Keratinocyte (primary cell): Measurements from ENCODE around the gene ARID3A. TPM values are rescaled to one million over a fixed set of nuclear protein-coding genes. Genes with fewer than 3 reads are reported as not detected.

Experiments
- DNase-seq: peaks from one replicate; pipeline ENCODE4 v3.0.0-alpha.2; 2011; ENCODE audit warnings: low read depth, missing footprints, low spot score
- FAIRE-seq: peaks from 2 replicates; lab custom pipeline; 2011; peaks lifted over from hg19 to GRCh38; lab: Jason Lieb, UNC
- H2AFZ ChIP-seq: 2 replicates; pipeline ENCODE4 v1.6.0; 2012; ENCODE audit warnings: low read length, control low read depth, inconsistent platforms; ENCODE audit not compliant: control insufficient read depth
- H3K27ac ChIP-seq: 2 replicates; pipeline ENCODE4 v1.5.1; 2011; ENCODE audit warnings: low read length; ENCODE audit not compliant: control insufficient read depth, insufficient read depth
- H3K27me3 ChIP-seq: 3 replicates; pipeline ENCODE4 v1.6.0; 2011; ENCODE audit warnings: low read length; ENCODE audit not compliant: control insufficient read depth, insufficient read depth; ENCODE audit errors: extremely low read depth
- H3K36me3 ChIP-seq, 2 experiments: 2 replicates in 1 of 2; 3 replicates in 1 of 2; pipeline ENCODE4 v1.5.1; 2011; ENCODE audit warnings: low read length in 2 of 2, mild to moderate bottlenecking in 1 of 2; ENCODE audit not compliant: control insufficient read depth in 2 of 2, insufficient read depth in 2 of 2; ENCODE audit errors: extremely low read depth in 1 of 2
- H3K4me1 ChIP-seq: 3 replicates; pipeline ENCODE4 v1.5.1; 2011; ENCODE audit warnings: low read length; ENCODE audit not compliant: control insufficient read depth, insufficient read depth; ENCODE audit errors: extremely low read depth
- H3K4me2 ChIP-seq: 3 replicates; pipeline ENCODE4 v1.6.0; 2011; ENCODE audit warnings: low read depth, low read length; ENCODE audit not compliant: control insufficient read depth, insufficient read depth; ENCODE audit errors: extremely low read depth
- H3K4me3 ChIP-seq, 3 experiments: fragments of 200-600 bp in 1 of 3; sonication (generic) in 1 of 3; 2 replicates in 2 of 3; 3 replicates in 1 of 3; pipeline ENCODE4 v1.5.1; 2011 to 2016; ENCODE audit warnings: low read length in 3 of 3, mild to moderate bottlenecking in 3 of 3, control low read depth in 2 of 3, inconsistent platforms in 1 of 3, low read depth in 1 of 3, mixed read lengths in 1 of 3, mixed run types in 1 of 3, moderate library complexity in 1 of 3; ENCODE audit not compliant: control insufficient read depth in 2 of 3, insufficient read depth in 2 of 3; ENCODE audit errors: extremely low read depth in 1 of 3
- H3K79me2 ChIP-seq: 2 replicates; pipeline ENCODE4 v1.6.0; 2012; ENCODE audit warnings: low read length; ENCODE audit not compliant: control insufficient read depth, insufficient read depth
- H3K9ac ChIP-seq: 3 replicates; pipeline ENCODE4 v1.6.0; 2011; ENCODE audit warnings: low read length; ENCODE audit not compliant: control insufficient read depth, insufficient read depth; ENCODE audit errors: extremely low read depth
- H3K9me1 ChIP-seq: 3 replicates; pipeline ENCODE4 v1.6.0; 2011; ENCODE audit warnings: low read length; ENCODE audit not compliant: control insufficient read depth, insufficient read depth; ENCODE audit errors: extremely low read depth
- H3K9me3 ChIP-seq: 2 replicates; pipeline ENCODE4 v1.5.1; 2012; ENCODE audit warnings: low read depth, low read length; ENCODE audit not compliant: control insufficient read depth
- H4K20me1 ChIP-seq: 3 replicates; pipeline ENCODE4 v1.6.0; 2011; ENCODE audit warnings: low read length; ENCODE audit not compliant: control insufficient read depth, insufficient read depth; ENCODE audit errors: extremely low read depth
- CTCF ChIP-seq, 3 experiments: IDR thresholded peaks in 1 of 3; conservative IDR thresholded peaks in 1 of 3; optimal IDR thresholded peaks in 1 of 3; 2 replicates in 2 of 3; 3 replicates in 1 of 3; pipeline versions ENCODE3 to v1.5.1; 2011; ENCODE audit warnings: low read length in 3 of 3, mild to moderate bottlenecking in 3 of 3, moderate library complexity in 2 of 3, control low read depth in 1 of 3, inconsistent platforms in 1 of 3; ENCODE audit not compliant: insufficient read depth in 2 of 3; ENCODE audit errors: extremely low read depth in 1 of 3
- EZH2 ChIP-seq: IDR thresholded peaks from one replicate; pipeline ENCODE4 v1.6.1; 2012; ENCODE audit warnings: inconsistent platforms, mild to moderate bottlenecking, low read length, moderate library complexity
- dilution Hi-C: fragments of 300-500 bp; cut with MboI; formaldehyde crosslinking; loops from one replicate; pipeline ENCODE4 v1.7.0; 2020; ENCODE audit warnings: low sequenced_read_pairs; ENCODE audit not compliant: extremely low pct_ligation_motif_present
- polyA plus RNA-seq, 5 experiments: library from polyadenylated mRNA; depleted of rRNA in 3 of 5; stranded (reverse) in 3 of 5; stranded (forward) in 1 of 5; unstranded in 1 of 5; fragments of >200 nt; gene quantifications; 1 replicate in 1 of 5; 2 replicates in 3 of 5; 3 replicates in 1 of 5; pipeline versions ENCODE4 v1.2.1 to v1.2.3, GENCODE V29; 2011 to 2012; ENCODE audit warnings: missing spikeins in 2 of 5, low read depth in 1 of 5, low replicate concordance in 1 of 5

The ARID3A gene
- polyA plus RNA-seq, 1 donor (not counting 4 experiments of a cell fraction or from before 2014, with no cell fraction given): 2.6 TPM

GRCh38 chr19:901216-902092 is 24.4 kb upstream of the ARID3A start:
- H3K4me1 ChIP-seq: no peaks in the 10 kb centered on the region
- H3K4me2 ChIP-seq: no peak overlapping the region
- no peak for DNase-seq
- FAIRE-seq: no peak
- dilution Hi-C loops: no loop called here
- peaks cover 21% of the 10 kb centered on the region for H3K79me2 ChIP-seq
- no peak overlapping the region for H3K4me3 ChIP-seq
- no peak overlapping the region for H2AFZ ChIP-seq
- no peak overlapping the region for H3K27ac ChIP-seq
- H3K27me3 ChIP-seq: no peaks in the 10 kb centered on the region
- no peaks in the 10 kb centered on the region for H3K9me1 ChIP-seq
- H3K9me3 ChIP-seq: no peaks in the 10 kb centered on the region
- no peak for TF ChIP-seq EZH2
- TF ChIP-seq CTCF (optimal IDR thresholded peaks at IDR 0.05 in 1 of 3, IDR thresholded peaks at IDR 0.05 in 1 of 3, conservative IDR thresholded peaks at IDR 0.05 in 1 of 3; ENCODE audit: extremely low read depth in 1 of 3, insufficient read depth in 2 of 3, low read length in 3 of 3): no peak
- H3K36me3 ChIP-seq: peaks cover 7 to 17% of the 10 kb centered on the region in 2 experiments
- H3K9ac ChIP-seq: no peak overlapping the region
- no peaks in the 10 kb centered on the region for H4K20me1 ChIP-seq

GRCh38 chr19:902093-902370 is 23.8 kb upstream of the ARID3A start:
- TF ChIP-seq EZH2: no peak
- no peak for TF ChIP-seq CTCF (optimal IDR thresholded peaks at IDR 0.05 in 1 of 3, IDR thresholded peaks at IDR 0.05 in 1 of 3, conservative IDR thresholded peaks at IDR 0.05 in 1 of 3; ENCODE audit: extremely low read depth in 1 of 3, insufficient read depth in 2 of 3, low read length in 3 of 3)
- Histone ChIP-seq H3K9ac (no peak overlapping the region), H2AFZ (no peak overlapping the region), H3K4me3 (no peak overlapping the region), H4K20me1 (no peaks in the 10 kb centered on the region), H3K36me3 (peaks cover 8 to 16% of the 10 kb centered on the region in 2 experiments), H3K79me2 (peaks cover 25% of the 10 kb centered on the region), H3K27me3 (no peaks in the 10 kb centered on the region), H3K9me1 (no peaks in the 10 kb centered on the region), H3K4me1 (no peaks in the 10 kb centered on the region), H3K4me2 (no peak overlapping the region), H3K9me3 (no peaks in the 10 kb centered on the region), H3K27ac (no peak overlapping the region)
- DNase-seq: no peak
- dilution Hi-C loops: no loop called here
- FAIRE-seq: no peak
